Stimulated activated naive B cell treated with anti-CD40 and anti-IgM and Interleukin-4, amounts not matched to agents 10 μg/mL and 1 μg/mL and 100 μg/mL, for 72 hours (primary cell): Measurements from ENCODE around the gene TTI1.

Source experiments
- ATAC-seq, 2 donors: fragments of 150-1000 bp; cut with Tn5 transposase; replicated peaks; 2 replicates each; pipeline ENCODE4 v1.10.0; 2021; ENCODE audit warnings: moderate library complexity in 1 of 2
- DNase-seq: peaks from one replicate; pipeline ENCODE4 v3.0.0; 2021
- H3K27ac Mint-ChIP-seq: one replicate; pipeline ENCODE4 v1.8.0; 2022; ENCODE audit warnings: mild to moderate bottlenecking, mixed read lengths
- H3K27me3 Mint-ChIP-seq, 2 donors: one replicate each; pipeline ENCODE4 v1.8.0; 2022; ENCODE audit warnings: mixed read lengths in 2 of 2
- H3K36me3 Mint-ChIP-seq, 2 donors: one replicate each; pipeline ENCODE4 v1.8.0; 2022; ENCODE audit warnings: mixed read lengths in 2 of 2, mild to moderate bottlenecking in 1 of 2
- H3K4me1 Mint-ChIP-seq, 2 donors: one replicate each; pipeline ENCODE4 v1.8.0; 2022; ENCODE audit warnings: mixed read lengths in 2 of 2, mild to moderate bottlenecking in 1 of 2
- H3K4me3 Mint-ChIP-seq, 2 donors: one replicate each; pipeline ENCODE4 v1.8.0; 2022; ENCODE audit warnings: mild to moderate bottlenecking in 2 of 2, mixed read lengths in 2 of 2, moderate library complexity in 1 of 2
- H3K9me3 Mint-ChIP-seq, 2 donors: one replicate each; pipeline ENCODE4 v1.8.0; 2022; ENCODE audit warnings: mixed read lengths in 2 of 2, mild to moderate bottlenecking in 1 of 2

The TTI1 gene

DNA sequence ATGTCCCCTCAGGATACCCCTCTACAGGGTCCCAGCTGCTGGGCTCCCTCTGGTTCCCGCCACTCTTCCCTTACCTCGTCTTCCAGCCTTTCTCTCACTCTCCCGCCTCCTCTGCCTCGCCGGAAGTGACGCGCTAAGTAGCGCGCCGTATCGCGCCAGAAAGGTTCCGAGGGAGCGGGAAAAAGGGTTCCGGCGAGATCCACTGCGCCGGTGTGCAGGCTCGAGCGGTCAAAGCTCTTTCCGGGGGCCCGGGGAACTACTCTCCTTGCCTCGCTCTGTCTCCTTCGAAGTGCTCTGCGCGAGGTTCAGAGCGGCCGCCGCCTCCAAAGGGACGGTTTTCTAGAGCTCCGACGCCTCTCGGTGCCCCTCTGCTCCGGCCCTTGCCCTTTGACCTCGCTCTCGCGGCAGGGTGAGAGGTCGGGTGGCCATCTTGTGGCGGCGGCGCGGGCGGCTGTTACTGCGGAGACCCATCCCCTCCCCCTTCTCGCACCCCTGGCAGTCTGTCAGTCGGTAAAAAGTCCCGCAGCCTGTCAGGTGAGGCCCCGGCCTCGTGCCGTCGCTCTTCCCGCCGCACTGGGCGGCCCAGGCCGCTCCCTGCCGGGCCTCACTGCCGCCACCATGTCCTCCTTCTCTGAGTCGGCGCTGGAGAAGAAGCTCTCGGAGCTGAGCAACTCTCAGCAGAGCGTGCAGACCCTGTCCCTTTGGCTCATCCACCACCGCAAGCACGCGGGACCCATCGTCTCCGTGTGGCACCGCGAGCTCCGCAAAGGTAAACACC, at the start of gene TTI1, which contains the start of gene RPRD1B:
Gene TTI1, minus strand, starts transcription at position 127 of the 778 bp plus-strand sequence. CDS start 19,640 bp downstream, outside the sequence.
Gene RPRD1B, plus strand, starts transcription at position 417 of the 778 bp plus-strand sequence. Its CDS starts 202 bp downstream, at position 619.
- Mint-ChIP-seq H3K36me3 (peaks cover 20 to 37% of the 10 kb centered on the region in 2 donors), H3K4me3 (peak within 1 kb of the TSS; percentile 97 to 100), H3K4me1 (peaks cover 37 to 63% of the 10 kb centered on the region in 2 donors), H3K27ac (peak within 1 kb of the TSS; percentile 100), H3K27me3 (no peaks in the 10 kb centered on the region), H3K9me3 (peaks cover 0 to 3% of the 10 kb centered on the region in 2 donors)
- DNase-seq (peak; percentile 89), ATAC-seq (peak; percentile 91 to 95)

DNA sequence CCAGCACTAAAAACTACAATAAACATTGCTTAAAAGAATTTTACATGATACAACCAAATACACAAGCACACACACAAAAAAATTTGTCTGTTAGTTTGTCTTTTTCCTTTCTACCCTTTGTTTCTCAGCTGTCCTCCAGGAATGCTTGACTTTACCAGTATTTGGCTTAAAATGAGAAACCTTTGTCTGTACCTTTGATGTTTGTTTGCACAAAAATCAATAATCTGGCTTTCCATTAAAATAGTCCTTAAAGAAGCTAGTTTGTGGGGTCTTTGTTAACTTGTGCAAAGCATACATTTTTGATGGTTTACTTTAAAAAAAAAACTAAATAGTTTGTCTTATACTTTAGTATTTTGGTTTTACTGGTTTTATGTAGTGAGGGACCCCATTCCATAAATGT, 49.6 kb upstream of the TTI1 start:
- DNase-seq (no peak), ATAC-seq (no peak)
- Mint-ChIP-seq H3K4me1 (peaks cover 19 to 42% of the 10 kb centered on the region in 2 donors), H3K27me3 (no peaks in the 10 kb centered on the region), H3K4me3 (no peak overlapping the region), H3K36me3 (peaks cover 68 to 74% of the 10 kb centered on the region in 2 donors), H3K27ac (no peak overlapping the region), H3K9me3 (peaks cover 2 to 4% of the 10 kb centered on the region in 2 donors)

DNA sequence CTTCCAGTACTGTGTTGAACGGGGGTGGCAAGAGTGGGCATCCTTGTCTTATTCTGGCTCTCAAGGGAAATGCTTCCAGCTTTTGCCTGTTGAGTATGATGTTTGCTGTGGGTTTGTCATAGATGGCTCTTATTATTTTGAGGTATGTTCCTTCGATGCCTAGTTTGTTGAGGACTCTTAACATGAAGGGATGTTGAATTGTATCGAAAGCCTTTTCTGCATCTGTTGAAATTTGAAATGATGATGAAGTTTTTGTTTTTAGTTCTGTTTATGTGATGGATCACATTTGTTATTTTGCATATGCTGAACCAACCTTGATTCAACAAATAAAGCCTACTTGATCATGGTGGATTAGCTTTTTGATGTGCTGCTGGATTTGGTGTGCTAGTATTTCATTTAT, 48.3 kb upstream of the TTI1 start:
- DNase-seq (no peak), ATAC-seq (no peak)
- Mint-ChIP-seq H3K4me3 (no peak overlapping the region), H3K9me3 (peaks cover 4 to 6% of the 10 kb centered on the region in 2 donors), H3K36me3 (peaks cover 65 to 73% of the 10 kb centered on the region in 2 donors), H3K27me3 (no peaks in the 10 kb centered on the region), H3K4me1 (peaks cover 24 to 55% of the 10 kb centered on the region in 2 donors), H3K27ac (peak overlapping the region; percentile 37)

DNA sequence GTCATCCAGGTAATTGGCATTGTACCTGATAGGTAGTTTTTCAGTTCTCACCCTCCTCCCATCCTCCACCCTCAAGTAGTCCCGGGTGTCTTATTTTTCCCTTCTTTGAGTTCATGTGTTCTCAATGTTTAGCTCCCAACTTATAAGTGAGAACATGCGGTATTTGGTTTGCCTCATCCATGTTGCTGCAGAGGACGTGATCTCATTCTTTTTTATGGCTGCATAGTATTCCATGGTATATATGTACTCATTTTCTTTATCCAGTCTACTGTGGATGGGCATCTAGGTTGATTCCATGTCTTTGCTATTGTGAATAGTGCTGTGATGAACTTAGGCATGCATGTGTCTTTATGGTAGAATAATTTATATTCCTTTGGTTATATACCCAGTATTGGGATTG, 46.1 kb upstream of the TTI1 start:
- ATAC-seq: no peak
- DNase-seq: no peak
- Mint-ChIP-seq H3K36me3 (peaks cover 63 to 72% of the 10 kb centered on the region in 2 donors), H3K9me3 (peaks cover 4 to 6% of the 10 kb centered on the region in 2 donors), H3K4me1 (peaks cover 34 to 66% of the 10 kb centered on the region in 2 donors), H3K27ac (no peak overlapping the region), H3K4me3 (no peak overlapping the region), H3K27me3 (no peaks in the 10 kb centered on the region)

DNA sequence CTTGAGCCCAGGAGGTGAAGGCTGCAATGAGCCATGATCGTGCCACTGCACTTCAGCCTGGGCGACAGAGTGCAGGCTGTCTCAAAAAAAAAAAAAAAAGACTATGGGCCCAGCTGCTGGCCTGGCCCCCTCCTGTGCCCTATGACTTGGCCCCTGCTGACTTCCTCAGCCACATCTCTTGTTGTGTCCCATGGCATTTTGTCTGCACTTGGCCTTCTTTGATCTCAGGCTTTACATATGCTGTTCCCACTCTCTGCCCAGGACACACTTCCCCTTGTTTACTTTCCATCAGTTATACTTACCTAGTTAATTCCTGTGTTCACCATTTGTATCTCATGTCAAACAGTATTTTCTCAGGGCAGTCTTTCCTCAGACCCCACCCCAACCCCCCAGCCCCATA, 44.8 kb upstream of the TTI1 start:
- Mint-ChIP-seq H3K4me1 (peaks cover 40 to 78% of the 10 kb centered on the region in 2 donors), H3K27me3 (no peaks in the 10 kb centered on the region)

DNA sequence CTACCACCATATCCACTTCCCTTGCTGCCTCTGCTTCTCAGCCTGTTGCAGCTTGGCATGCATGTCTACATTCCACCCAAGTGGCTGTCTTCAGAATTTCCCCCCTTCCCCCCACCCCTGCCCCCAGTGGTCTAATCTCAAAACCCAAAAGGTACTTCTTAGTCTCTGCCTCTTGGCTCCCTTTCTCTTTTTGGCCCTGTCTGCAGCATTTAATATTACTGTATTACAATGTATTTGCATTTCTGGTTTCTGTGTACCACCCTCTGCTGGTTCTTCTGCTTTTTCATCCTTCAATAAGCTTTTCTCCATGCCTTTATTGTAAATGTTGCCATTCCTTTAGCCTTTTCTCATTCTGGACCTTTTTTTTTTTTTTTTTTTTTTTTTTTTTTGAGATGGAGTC, 43.3 kb upstream of the TTI1 start:
- H3K4me1 Mint-ChIP-seq: peaks cover 41 to 79% of the 10 kb centered on the region in 2 donors
- ATAC-seq (peak; percentile 83 to 84), DNase-seq (no peak)
- no peak overlapping the region for H3K27ac Mint-ChIP-seq
- peak overlapping the region in 1 of 2 donors; percentile 3 for H3K4me3 Mint-ChIP-seq
- H3K27me3 Mint-ChIP-seq: no peaks in the 10 kb centered on the region
- peaks cover 68 to 88% of the 10 kb centered on the region in 2 donors for H3K36me3 Mint-ChIP-seq
- peaks cover 4 to 7% of the 10 kb centered on the region in 2 donors for H3K9me3 Mint-ChIP-seq

More for the DNA sequence above, 44.8 kb upstream of the TTI1 start:
- H3K27ac Mint-ChIP-seq: no peak overlapping the region
- ATAC-seq: peak in 1 of 2 donors; percentile 41
- H3K4me3 Mint-ChIP-seq: no peak overlapping the region
- H3K36me3 Mint-ChIP-seq: peaks cover 64 to 84% of the 10 kb centered on the region in 2 donors
- H3K9me3 Mint-ChIP-seq: peaks cover 4 to 6% of the 10 kb centered on the region in 2 donors
- DNase-seq: no peak

DNA sequence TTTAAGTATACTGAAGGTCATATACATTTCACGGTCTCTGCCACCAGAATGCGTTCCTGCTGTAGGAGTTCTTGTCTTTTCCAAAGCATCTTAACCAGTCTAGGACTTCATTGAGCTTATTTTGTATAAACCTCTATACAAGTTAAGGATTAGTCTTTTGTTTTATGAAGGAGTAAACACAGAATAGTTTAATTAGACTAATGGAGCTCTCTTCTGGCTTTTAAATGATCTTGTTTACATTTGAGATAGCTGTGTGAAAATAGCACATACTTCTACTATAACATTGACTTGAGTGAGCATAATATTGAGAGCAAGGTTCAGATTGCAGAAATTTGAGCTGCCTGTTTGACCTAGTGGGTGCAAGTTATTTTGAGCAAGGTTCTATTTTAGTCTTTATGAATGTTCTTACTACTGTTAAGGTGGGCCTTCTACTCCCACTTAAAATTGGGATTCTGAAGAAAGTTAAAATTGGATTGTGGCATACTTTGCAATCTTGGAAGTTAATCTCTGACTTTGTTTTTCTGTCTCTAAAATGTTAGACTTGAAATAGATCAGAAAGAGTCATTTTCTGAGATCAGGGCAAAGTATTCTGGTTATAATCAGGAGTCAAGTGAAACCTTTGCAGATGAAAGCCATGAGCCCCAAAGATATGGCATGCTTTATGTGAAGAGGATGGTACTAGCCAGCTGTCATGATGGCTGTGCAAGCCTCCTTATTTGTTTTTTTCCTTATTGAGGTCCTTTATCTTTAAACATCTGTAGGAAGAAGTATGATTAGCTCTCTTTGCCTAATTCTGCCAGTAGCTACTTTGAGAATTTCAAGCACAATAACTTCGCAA, 42.1 kb upstream of the TTI1 start:
- Mint-ChIP-seq H3K27me3 (no peaks in the 10 kb centered on the region), H3K4me3 (peak overlapping the region in 1 of 2 donors; percentile 22), H3K27ac (peak overlapping the region; percentile 70), H3K4me1 (peaks cover 39 to 70% of the 10 kb centered on the region in 2 donors), H3K36me3 (peaks cover 68 to 88% of the 10 kb centered on the region in 2 donors), H3K9me3 (peaks cover 4 to 7% of the 10 kb centered on the region in 2 donors)
- no peak for DNase-seq
- no peak for ATAC-seq

DNA sequence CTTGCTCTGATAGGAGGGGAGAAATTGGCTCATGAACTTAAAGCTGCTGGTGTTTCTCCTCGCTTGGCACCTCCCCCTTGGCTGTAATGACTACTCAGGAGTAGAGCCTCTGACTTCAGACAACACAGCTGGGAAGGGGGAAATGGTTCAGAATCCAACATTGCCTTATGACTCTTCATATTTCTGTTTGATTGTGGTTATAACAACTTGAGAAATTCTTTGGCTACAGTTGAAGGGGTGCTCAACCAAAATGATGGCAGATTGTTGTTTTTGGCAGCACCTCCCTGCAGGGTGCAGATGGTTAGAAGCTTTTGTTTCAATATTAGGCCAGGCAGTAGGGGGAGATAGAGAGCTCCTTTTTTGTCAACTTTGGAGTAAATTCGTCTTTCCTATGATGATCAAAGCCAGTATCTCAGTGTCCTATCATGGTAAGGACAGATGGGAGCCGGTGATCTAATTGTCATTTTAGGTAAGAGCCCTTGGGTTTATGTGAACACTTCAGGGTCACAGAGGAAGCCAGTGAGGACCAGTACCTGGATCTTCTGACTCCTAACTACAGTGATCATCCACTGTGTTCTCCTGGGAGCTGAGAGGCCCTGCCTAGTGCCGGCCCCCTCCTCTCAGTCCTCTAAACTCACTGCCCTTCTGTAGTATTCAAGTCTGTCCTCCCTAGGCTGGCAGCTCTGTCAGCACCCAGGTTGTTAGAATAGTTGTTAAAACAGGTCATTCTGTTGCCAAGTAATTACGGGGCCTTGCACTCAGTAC, 40.2 kb upstream of the TTI1 start:
- DNase-seq (no peak), ATAC-seq (peak; percentile 56 to 62)
- peaks cover 36 to 56% of the 10 kb centered on the region in 2 donors for H3K4me1 Mint-ChIP-seq

DNA sequence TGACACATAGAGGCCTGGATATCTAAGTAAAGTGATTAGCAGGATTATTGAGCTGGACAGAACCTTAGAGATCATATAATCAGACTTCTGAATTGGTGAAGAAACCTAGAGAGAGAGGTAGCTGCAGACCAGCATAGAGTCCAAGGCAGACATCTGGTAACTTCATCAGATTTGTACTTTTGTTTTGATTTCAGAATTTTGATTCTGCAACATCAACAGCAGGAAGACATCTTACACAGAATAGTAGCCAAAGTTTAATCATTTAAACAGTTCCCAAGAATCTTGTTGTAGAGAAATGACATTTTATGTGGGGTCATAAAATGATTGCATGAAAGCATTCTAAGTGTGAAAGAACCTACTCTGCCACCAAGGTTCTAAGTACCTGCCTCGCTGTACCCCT, 39.6 kb upstream of the TTI1 start:
- H3K4me1 Mint-ChIP-seq: peaks cover 32 to 50% of the 10 kb centered on the region in 2 donors
- peaks cover 0 to 5% of the 10 kb centered on the region in 2 donors for H3K9me3 Mint-ChIP-seq
- peaks cover 59 to 86% of the 10 kb centered on the region in 2 donors for H3K36me3 Mint-ChIP-seq
- H3K27ac Mint-ChIP-seq: peak overlapping the region; percentile 51
- H3K4me3 Mint-ChIP-seq: no peak overlapping the region
- ATAC-seq (no peak), DNase-seq (no peak)
- H3K27me3 Mint-ChIP-seq: no peaks in the 10 kb centered on the region

More for the DNA sequence above, 40.2 kb upstream of the TTI1 start:
- no peaks in the 10 kb centered on the region for H3K27me3 Mint-ChIP-seq
- H3K9me3 Mint-ChIP-seq: peaks cover 0 to 5% of the 10 kb centered on the region in 2 donors
- H3K27ac Mint-ChIP-seq: peak overlapping the region; percentile 51
- no peak overlapping the region for H3K4me3 Mint-ChIP-seq
- peaks cover 64 to 87% of the 10 kb centered on the region in 2 donors for H3K36me3 Mint-ChIP-seq

DNA sequence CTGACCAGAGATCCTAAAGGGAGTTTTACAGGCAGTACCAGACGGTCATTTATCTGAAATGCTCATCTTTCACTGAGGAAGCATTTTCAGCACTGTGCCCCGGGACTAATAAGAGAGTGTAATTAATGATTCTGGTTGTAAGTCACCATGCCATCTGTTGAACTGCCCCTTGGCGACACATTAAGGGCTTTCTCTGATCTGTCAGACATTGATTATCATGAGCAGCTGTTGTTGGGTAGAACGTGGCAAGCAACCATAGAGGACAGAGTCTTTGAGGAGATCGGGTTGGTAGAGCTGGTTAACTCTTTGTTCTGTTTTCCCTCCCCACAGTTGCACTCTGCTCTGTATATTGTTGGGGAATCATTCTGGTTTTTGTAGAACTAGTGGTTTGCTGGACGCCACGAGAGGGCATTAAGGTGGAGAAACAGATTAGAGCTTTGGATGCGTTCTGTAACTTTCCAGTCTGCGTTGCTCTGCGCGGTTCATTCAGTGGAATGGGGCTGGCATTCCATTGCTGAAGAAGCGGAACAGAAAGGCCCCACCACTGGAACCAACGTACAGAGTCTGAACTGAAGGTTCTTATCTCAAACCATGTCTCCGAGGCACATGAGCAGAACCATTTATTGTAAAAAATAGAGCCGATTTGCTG, 34.6 kb upstream of the TTI1 start:
- no peak for ATAC-seq
- Mint-ChIP-seq H3K9me3 (peaks cover 0 to 1% of the 10 kb centered on the region in 2 donors), H3K27me3 (no peaks in the 10 kb centered on the region), H3K36me3 (peaks cover 57 to 72% of the 10 kb centered on the region in 2 donors), H3K4me1 (peaks cover 4 to 9% of the 10 kb centered on the region in 2 donors), H3K4me3 (no peak overlapping the region), H3K27ac (no peak overlapping the region)
- no peak for DNase-seq

DNA sequence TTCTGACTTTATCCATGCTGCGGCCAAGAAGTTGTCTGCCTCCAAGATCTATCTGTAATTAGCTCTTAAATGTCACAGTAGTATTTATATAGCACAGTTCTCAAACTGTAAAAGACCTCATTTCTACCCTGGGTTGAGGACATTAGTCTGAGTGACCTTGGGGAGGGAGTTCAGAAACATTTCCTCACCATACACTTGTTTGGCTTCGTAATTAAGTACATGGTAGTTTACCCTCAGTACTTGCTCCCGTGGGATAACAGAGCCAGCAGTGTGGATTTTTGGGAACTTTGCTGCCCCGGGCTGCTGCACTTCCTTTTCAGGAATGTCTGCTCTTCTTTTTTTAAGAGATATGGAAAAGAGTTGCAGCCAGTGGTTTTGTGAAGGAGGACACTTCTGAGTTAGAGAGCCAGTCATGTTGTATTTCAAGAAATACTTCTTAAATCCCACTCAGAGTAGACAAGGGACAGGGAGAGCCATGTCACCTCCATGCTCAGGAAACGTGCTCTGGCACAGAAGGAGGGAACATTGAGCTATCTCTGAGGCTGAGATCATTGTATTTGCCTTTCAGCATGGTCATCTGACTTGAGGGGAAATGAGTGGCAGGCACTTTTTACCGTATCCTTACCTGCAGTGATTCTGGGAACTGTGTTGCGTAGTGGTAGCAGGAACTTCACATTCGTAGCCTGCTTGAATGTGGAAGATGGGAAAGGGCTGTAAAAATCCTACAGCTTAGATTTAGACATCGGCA, 33.9 kb upstream of the TTI1 start:
- DNase-seq (no peak), ATAC-seq (no peak)
- Mint-ChIP-seq H3K27me3 (no peaks in the 10 kb centered on the region), H3K4me1 (peaks cover 0 to 8% of the 10 kb centered on the region in 2 donors), H3K4me3 (no peak overlapping the region), H3K36me3 (peaks cover 50 to 65% of the 10 kb centered on the region in 2 donors), H3K9me3 (no peaks in the 10 kb centered on the region), H3K27ac (no peak overlapping the region)

DNA sequence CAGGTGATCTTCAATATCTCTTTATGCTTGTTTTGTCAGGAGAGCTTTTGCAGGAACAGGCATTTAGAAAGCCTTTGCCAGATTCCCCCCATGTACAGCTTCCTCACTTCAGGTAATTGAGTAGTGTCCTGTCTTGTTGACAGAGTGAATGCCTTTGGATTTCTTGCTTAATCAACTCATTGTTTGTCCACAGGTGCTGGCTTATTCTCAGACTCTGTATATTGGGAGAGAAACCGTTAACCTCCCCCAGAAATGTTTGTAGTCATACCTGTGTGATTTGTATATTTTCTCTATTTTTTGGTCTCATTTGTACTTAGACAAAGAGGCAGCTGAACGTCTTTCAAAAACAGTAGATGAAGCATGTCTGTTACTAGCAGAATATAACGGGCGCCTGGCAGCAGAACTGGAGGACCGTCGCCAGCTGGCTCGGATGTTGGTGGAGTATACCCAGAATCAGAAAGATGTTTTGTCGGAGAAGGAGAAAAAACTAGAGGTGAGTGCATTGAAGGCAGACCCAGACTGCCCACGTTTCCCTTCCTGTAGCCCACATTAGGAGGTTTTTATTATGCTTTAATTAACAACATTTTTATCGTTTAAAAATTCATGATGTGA, 32.6 kb upstream of the TTI1 start:
- Mint-ChIP-seq H3K4me3 (no peak overlapping the region), H3K27ac (peak overlapping the region; percentile 32), H3K4me1 (peaks cover 0 to 8% of the 10 kb centered on the region in 2 donors), H3K9me3 (no peaks in the 10 kb centered on the region), H3K27me3 (no peaks in the 10 kb centered on the region), H3K36me3 (peaks cover 39 to 54% of the 10 kb centered on the region in 2 donors)
- ATAC-seq: no peak
- no peak for DNase-seq
